Motor neuron (in vitro differentiated cells): ENCODE measurements around the gene RSPRY1. TPM values are rescaled to one million over a fixed set of nuclear protein-coding genes. Genes with fewer than 3 reads are reported as not detected.
A peak's percentile ranks its signal among the peaks of the same experiment; 100 is the strongest.

ENCODE experiments used
- ATAC-seq, 8 experiments: fragments of 200-7000 bp; cut with Tn5 transposase; replicated peaks in 6 of 8; 2 replicates each; pipeline ENCODE4 v1.8.0; 2021; ENCODE audit warnings: mild to moderate bottlenecking in 8 of 8, moderate library complexity in 8 of 8
- H3K27ac ChIP-seq, 2 donors: fragments of 250-450 bp; sonication (Bioruptor Pico); 2 replicates each; pipeline ENCODE4 v1.9.0; 2021; ENCODE audit warnings: antibody characterized with exemption in 2 of 2, mild to moderate bottlenecking in 2 of 2, moderate library complexity in 1 of 2
- H3K4me1 ChIP-seq, 2 donors: fragments of 250-450 bp; sonication (Bioruptor Pico); replicated peaks in 1 of 2; 2 replicates each; pipeline ENCODE4 v1.6.1; 2021; ENCODE audit warnings: antibody characterized with exemption in 2 of 2, mild to moderate bottlenecking in 2 of 2, moderate library complexity in 1 of 2
- H3K4me3 ChIP-seq, 5 donors: fragments of 250-450 bp; sonication (Bioruptor Pico); 2 replicates each; pipeline ENCODE4 v1.9.0; 2021; ENCODE audit warnings: antibody characterized with exemption in 5 of 5, mild to moderate bottlenecking in 5 of 5, moderate library complexity in 4 of 5
- WGBS, 10 experiments: fragments of 450-650 bp; shearing (Covaris generic); methylation state at CpG; one replicate each; pipeline ENCODE4 v1.0.0; 2022; 5-methylcytosine and 5-hydroxymethylcytosine counted together
- in situ Hi-C, 9 experiments: fragments of 400-800 bp; cut with MboI; loops; one replicate each; pipeline ENCODE4 v1.15.0; 2021; ENCODE audit warnings: low sequenced_read_pairs in 9 of 9, low pct_unique_long_range_greater_than_20kb in 2 of 9; ENCODE audit not compliant: unreplicated experiment in 9 of 9
- total RNA-seq, 8 experiments: library from RNA; unstranded; fragments of 300-600 nt; gene quantifications; 2 replicates each; pipeline versions ENCODE4 v1.2.3 to v1.2.4, GENCODE V29; 2022

RSPRY1 gene
- total RNA-seq, 8 experiments from 2014 or later = 32.1 to 59.4 (median 42.2) TPM

DNA sequence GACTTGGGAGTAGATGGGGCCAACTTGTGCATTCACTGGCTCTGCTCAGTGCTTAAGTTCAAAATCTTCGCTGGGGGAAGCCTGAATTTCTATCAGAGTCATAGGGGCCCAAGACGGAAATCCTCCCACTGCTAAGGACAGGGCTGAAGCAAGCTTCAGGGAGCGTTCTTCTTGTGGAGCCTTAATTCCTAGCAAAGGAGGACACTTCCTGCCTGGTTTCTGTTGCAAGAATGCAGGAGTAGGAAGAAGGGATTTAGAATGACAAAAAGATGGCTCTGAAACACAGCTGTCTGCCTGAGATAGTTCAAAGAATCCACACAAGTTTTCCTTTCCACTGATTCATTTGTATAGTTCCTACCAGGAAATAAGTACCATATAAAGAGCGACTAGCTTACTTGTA is 26.7 kb upstream of the RSPRY1 start:
- WGBS, 10 experiments = 50 to 100% (median 91%) methylated on average over 1 to 4 of the region's 4 CpGs; no CpG with 5 or more reads in 3 of the 10 experiments
- in situ Hi-C loops = loop anchor here in 1 of 9 experiments (25.0 kb wide), 1 partner anchor 297 kb away; the partner anchor contains the start of gene SLC12A3
- Histone ChIP-seq H3K27ac (no peak overlapping the region), H3K4me3 (no peak overlapping the region), H3K4me1 (no peaks in the 10 kb centered on the region)
- no peak for ATAC-seq

- Histone ChIP-seq H3K4me3 (no peak overlapping the region), H3K4me1 (peaks cover 0 to 4% of the 10 kb centered on the region in 2 donors), H3K27ac (no peak overlapping the region)
- no peak for ATAC-seq
- 60 to 100% (median 100%) methylated on average over 1 of the region's 1 CpG; no CpG with 5 or more reads in 3 of the 10 experiments for WGBS, 10 experiments
- in situ Hi-C loops = loop anchor here in 1 of 9 experiments (10.0 to 25.0 kb wide), 2 partner anchors 89 to 302 kb away; partner anchors contain the start of gene SLC12A3
These were observed 22.3 kb upstream of the RSPRY1 start for GRCh38 chr16:57163842-57164241.

DNA sequence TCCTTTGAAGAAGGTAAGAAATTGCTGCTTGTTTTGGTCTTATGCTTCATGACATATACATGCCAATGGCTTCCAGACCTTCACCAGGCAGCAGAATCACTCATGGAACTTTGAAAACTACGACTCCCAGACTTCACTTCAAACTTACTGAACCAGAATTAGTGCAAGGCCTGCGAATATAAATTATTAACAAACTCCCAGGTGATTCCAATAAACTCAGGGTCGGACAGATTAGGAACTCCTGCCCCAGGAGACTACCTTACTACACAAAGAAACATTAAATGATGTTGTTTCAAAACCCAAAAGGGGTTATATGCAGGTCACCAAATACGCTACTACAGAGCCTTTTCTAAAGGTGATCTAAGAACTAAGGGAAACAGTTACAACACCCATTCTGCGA is 20.6 kb upstream of the RSPRY1 start:
- H3K27ac ChIP-seq = no peak overlapping the region
- H3K4me1 ChIP-seq = peaks cover 0 to 4% of the 10 kb centered on the region in 2 donors
- H3K4me3 ChIP-seq = no peak overlapping the region
- WGBS, 10 experiments = 40 to 100% (median 93%) methylated on average over 1 to 5 of the region's 5 CpGs; no CpG with 5 or more reads in 2 of the 10 experiments
- in situ Hi-C loops = loop anchor here in 1 of 9 experiments (10.0 to 25.0 kb wide), 2 partner anchors 91 to 303 kb away; partner anchors contain the start of gene SLC12A3
- no peak for ATAC-seq

- in situ Hi-C loops = loop anchor here in 1 of 9 experiments (10.0 to 25.0 kb wide), 2 partner anchors 91 to 304 kb away; partner anchors contain the start of gene SLC12A3
- H3K4me3 ChIP-seq = no peak overlapping the region
- peaks cover 0 to 4% of the 10 kb centered on the region in 2 donors for H3K4me1 ChIP-seq
- WGBS, 10 experiments = 14 to 100% (median 63%) methylated on average over 1 to 3 of the region's 3 CpGs; no CpG with 5 or more reads in 4 of the 10 experiments
- ATAC-seq = peak in 3 of 8 experiments; percentile 90 to 96 (median 90)
- H3K27ac ChIP-seq = no peak overlapping the region
These were observed 20.2 kb upstream of the RSPRY1 start for GRCh38 chr16:57165938-57166337.

DNA sequence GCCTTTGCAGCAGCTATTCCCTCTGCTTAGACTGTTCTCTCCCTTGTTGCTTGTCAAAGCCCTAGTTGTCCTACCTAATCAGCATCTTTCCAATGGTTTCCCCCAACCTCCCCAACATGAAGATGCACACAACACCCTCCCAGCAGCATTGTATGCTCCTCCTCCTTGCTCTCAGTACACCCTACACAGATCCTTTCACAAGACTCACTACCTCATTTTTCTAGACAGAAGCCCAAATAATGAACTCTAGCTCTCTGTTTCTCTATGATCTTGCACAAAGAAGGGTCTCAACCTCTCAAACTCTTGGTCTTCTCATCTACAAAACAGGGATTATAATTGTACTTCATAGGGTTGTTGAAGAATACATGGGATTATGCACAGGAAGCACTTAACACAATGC is 19.7 kb upstream of the RSPRY1 start:
- no peak for ATAC-seq
- H3K4me3 ChIP-seq = no peak overlapping the region
- in situ Hi-C loops = loop anchor here in 1 of 9 experiments (10.0 to 25.0 kb wide), 2 partner anchors 92 to 304 kb away; partner anchors contain the start of gene SLC12A3
- H3K27ac ChIP-seq = no peak overlapping the region
- H3K4me1 ChIP-seq = peaks cover 0 to 4% of the 10 kb centered on the region in 2 donors

- 8 to 100% (median 93%) methylated on average over 1 to 7 of the region's 7 CpGs; no CpG with 5 or more reads in 2 of the 10 experiments for WGBS, 10 experiments
- in situ Hi-C loops = loop anchor here in 1 of 9 experiments (10.0 to 25.0 kb wide), 2 partner anchors 92 to 305 kb away; partner anchors contain the start of gene SLC12A3
These were observed 19.2 kb upstream of the RSPRY1 start for GRCh38 chr16:57166951-57167350.

DNA sequence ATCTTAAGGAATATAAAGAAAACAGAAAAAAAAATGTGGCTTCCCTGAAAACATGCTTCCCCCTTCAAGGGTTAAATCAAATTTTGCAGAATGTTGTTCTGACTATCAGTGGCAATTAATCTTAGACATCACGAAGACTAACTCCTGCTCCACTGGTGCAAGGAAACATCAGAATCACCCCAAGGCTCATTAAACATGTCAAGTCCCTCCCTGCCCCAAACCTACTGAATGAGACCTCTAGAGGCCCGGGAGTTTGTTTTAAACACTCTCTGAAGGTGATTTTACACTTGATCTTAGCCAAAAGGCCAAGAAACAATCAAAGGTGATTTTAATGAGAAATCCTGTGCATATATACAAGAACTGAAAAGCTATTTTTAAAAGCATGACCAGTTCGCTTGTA is 18.6 kb upstream of the RSPRY1 start:
- in situ Hi-C loops = loop anchor here in 1 of 9 experiments (10.0 to 25.0 kb wide), 2 partner anchors 93 to 305 kb away; partner anchors contain the start of gene SLC12A3
- Histone ChIP-seq H3K4me3 (no peak overlapping the region), H3K4me1 (peaks cover 0 to 4% of the 10 kb centered on the region in 2 donors), H3K27ac (no peak overlapping the region)
- no peak for ATAC-seq
- 50 to 92% (median 74%) methylated on average over 1 to 3 of the region's 3 CpGs; no CpG with 5 or more reads in 3 of the 10 experiments for WGBS, 10 experiments

More at GRCh38 chr16:57166951-57167350, 19.2 kb upstream of the RSPRY1 start:
- H3K4me3 ChIP-seq = no peak overlapping the region
- H3K4me1 ChIP-seq = peaks cover 0 to 4% of the 10 kb centered on the region in 2 donors
- H3K27ac ChIP-seq = no peak overlapping the region
- ATAC-seq = peak in 1 of 8 experiments; percentile 26

DNA sequence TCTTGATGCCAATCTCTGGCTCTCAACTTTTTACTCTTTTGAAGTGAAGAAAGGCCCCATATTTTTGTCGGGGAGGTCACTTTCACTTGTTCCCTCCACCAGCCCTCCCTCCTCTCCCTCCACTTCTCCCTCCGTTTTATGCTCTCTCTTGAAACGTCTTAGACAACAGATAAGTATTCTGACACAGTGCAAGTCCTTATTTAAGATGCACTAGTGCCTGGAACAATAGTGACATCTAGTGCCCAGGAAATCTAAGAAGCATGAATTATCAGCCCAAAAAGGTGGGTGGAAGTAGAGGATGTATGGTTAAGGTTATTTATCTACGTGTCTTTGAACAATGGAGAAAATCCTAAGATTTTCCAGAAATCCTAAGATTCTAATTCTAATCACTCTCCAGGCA is 18.2 kb upstream of the RSPRY1 start:
- ATAC-seq = peak; percentile 41 to 82 (median 54)
- in situ Hi-C loops = loop anchor here in 1 of 9 experiments (10.0 to 25.0 kb wide), 2 partner anchors 93 to 306 kb away; partner anchors contain the start of gene SLC12A3
- peaks cover 0 to 4% of the 10 kb centered on the region in 2 donors for H3K4me1 ChIP-seq
- no peak overlapping the region for H3K4me3 ChIP-seq
- WGBS, 10 experiments = 5 to 86% (median 20%) methylated on average over 1 to 4 of the region's 4 CpGs; no CpG with 5 or more reads in 2 of the 10 experiments
- no peak overlapping the region for H3K27ac ChIP-seq

GRCh38 chr16:57169327-57169726 is 16.8 kb upstream of the RSPRY1 start:
- in situ Hi-C loops = loop anchor here in 1 of 9 experiments (10.0 to 25.0 kb wide), 2 partner anchors 95 to 307 kb away; partner anchors contain the start of gene SLC12A3
- ATAC-seq = peak in 2 of 8 experiments; percentile 13 to 19
- no peak overlapping the region for H3K27ac ChIP-seq
- no peak overlapping the region for H3K4me3 ChIP-seq
- peaks cover 0 to 4% of the 10 kb centered on the region in 2 donors for H3K4me1 ChIP-seq

- H3K4me3 ChIP-seq = no peak overlapping the region
These were observed 13.3 kb upstream of the RSPRY1 start for GRCh38 chr16:57172721-57173290.

DNA sequence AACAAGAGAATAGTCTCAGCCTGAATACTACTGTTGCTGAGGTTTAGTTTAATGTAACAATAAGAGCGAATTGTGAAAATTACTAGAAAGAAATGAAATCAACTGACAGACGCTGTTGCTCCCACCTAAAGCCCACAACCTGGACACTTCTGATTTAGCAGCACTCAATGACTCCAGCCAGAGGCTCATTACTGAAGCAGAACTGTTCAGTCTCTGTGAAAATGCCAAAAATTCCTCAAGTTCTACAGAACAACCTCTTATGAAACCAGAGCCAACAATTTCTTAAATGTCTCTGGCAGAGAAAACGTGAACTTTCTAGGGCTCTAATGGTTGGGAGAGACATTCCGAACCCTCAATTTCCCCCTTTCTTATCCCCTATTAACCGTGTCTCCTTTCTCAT is 10.2 kb upstream of the RSPRY1 start:
- peaks cover 0 to 10% of the 10 kb centered on the region in 2 donors for H3K4me1 ChIP-seq
- WGBS, 10 experiments = 77 to 100% (median 93%) methylated on average over 1 to 5 of the region's 5 CpGs
- no peak overlapping the region for H3K27ac ChIP-seq
- in situ Hi-C loops = loop anchor here in 1 of 9 experiments (10.0 kb wide), 1 partner anchor 91 kb away; no protein-coding TSS in a partner anchor
- ATAC-seq = no peak
- no peak overlapping the region for H3K4me3 ChIP-seq

More at GRCh38 chr16:57172721-57173290, 13.3 kb upstream of the RSPRY1 start:
- in situ Hi-C loops = loop anchor here in 2 of 9 experiments (10.0 to 25.0 kb wide), 2 partner anchors 88 to 311 kb away; partner anchors contain the start of gene SLC12A3 (in 1 of the 2)
- 0 to 100% (median 93%) methylated on average over 1 to 5 of the region's 5 CpGs; no CpG with 5 or more reads in 1 of the 10 experiments for WGBS, 10 experiments
- Histone ChIP-seq H3K4me1 (peaks cover 0 to 1% of the 10 kb centered on the region in 2 donors), H3K27ac (no peak overlapping the region)
- ATAC-seq = no peak

- peaks cover 0 to 10% of the 10 kb centered on the region in 2 donors for H3K4me1 ChIP-seq
- H3K4me3 ChIP-seq = no peak overlapping the region
- H3K27ac ChIP-seq = no peak overlapping the region
- WGBS, 10 experiments = 0 to 67% (median 50%) methylated on average over 1 to 3 of the region's 3 CpGs; no CpG with 5 or more reads in 1 of the 10 experiments
- peak; percentile 16 to 96 (median 56) for ATAC-seq
- in situ Hi-C loops = loop anchor here in 1 of 9 experiments (10.0 kb wide), 1 partner anchor 93 kb away; no protein-coding TSS in a partner anchor
These were observed 7.9 kb upstream of the RSPRY1 start for GRCh38 chr16:57178196-57178595.

GRCh38 chr16:57178793-57179212 is 7.3 kb upstream of the RSPRY1 start:
- in situ Hi-C loops = loop anchor here in 1 of 9 experiments (10.0 kb wide), 1 partner anchor 94 kb away; no protein-coding TSS in a partner anchor
- no peak overlapping the region for H3K27ac ChIP-seq
- WGBS, 10 experiments = 17 to 88% (median 66%) methylated on average over 1 to 4 of the region's 4 CpGs
- no peak overlapping the region for H3K4me3 ChIP-seq
- peak in 4 of 8 experiments; percentile 15 to 83 (median 54) for ATAC-seq
- H3K4me1 ChIP-seq = peaks cover 0 to 10% of the 10 kb centered on the region in 2 donors
